CD4-positive, alpha-beta T cell treated with Interleukin-4 for 4 hours (primary cell): ENCODE data around the gene RTEL1.
"Not testable (repeated sequence)": the region's sequence is repeated elsewhere in the genome, so short reads cannot be mapped to it uniquely, and the experiment has no call there.

ENCODE experiments used
- DNase-seq: peaks from one replicate; pipeline ENCODE4 v3.0.0-alpha.2; 2020

The RTEL1 gene, protein sequence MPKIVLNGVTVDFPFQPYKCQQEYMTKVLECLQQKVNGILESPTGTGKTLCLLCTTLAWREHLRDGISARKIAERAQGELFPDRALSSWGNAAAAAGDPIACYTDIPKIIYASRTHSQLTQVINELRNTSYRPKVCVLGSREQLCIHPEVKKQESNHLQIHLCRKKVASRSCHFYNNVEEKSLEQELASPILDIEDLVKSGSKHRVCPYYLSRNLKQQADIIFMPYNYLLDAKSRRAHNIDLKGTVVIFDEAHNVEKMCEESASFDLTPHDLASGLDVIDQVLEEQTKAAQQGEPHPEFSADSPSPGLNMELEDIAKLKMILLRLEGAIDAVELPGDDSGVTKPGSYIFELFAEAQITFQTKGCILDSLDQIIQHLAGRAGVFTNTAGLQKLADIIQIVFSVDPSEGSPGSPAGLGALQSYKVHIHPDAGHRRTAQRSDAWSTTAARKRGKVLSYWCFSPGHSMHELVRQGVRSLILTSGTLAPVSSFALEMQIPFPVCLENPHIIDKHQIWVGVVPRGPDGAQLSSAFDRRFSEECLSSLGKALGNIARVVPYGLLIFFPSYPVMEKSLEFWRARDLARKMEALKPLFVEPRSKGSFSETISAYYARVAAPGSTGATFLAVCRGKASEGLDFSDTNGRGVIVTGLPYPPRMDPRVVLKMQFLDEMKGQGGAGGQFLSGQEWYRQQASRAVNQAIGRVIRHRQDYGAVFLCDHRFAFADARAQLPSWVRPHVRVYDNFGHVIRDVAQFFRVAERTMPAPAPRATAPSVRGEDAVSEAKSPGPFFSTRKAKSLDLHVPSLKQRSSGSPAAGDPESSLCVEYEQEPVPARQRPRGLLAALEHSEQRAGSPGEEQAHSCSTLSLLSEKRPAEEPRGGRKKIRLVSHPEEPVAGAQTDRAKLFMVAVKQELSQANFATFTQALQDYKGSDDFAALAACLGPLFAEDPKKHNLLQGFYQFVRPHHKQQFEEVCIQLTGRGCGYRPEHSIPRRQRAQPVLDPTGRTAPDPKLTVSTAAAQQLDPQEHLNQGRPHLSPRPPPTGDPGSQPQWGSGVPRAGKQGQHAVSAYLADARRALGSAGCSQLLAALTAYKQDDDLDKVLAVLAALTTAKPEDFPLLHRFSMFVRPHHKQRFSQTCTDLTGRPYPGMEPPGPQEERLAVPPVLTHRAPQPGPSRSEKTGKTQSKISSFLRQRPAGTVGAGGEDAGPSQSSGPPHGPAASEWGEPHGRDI (N-terminal part only)

DNA sequence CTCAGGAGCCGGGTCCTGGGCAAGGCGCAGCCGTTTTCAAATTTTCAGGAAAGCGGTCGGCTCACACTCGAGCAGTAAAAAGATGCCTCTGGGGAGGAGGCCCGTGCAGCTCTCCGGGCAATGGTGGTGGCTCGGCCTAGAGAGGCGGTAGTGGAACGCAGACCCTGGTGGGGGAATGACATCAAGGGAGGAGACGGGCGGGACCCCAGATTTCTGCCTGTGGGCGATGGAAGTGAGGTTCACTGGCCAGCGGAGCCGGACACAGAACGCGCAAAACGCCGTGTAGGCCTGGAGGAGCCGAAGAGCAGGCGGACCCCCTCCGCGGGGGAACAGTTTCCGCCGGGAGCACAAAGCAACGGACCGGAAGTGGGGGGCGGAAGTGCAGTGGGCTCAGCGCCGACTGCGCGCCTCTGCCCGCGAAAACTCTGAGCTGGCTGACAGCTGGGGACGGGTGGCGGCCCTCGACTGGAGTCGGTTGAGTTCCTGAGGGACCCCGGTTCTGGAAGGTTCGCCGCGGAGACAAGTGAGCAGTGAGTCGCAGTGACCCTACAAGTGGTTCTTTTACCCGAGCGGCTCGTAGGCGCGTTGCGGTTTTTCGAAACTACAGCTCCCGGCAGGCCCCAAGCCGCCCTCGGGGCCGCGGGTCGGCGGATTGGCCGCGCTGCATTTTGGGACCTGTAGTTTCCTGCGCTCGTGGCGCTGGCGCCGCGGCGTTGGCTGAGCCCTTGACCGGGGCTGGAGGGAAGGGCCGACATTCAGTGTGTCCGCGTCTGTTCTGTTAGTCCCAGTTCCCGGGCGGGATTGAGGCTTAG, at the start of gene RTEL1:
RTEL1 (plus strand) TSS at position 376 of the 812 bp plus-strand sequence. CDS start 1,091 bp downstream, outside the sequence.
- DNase-seq, result peak; percentile 84

DNA sequence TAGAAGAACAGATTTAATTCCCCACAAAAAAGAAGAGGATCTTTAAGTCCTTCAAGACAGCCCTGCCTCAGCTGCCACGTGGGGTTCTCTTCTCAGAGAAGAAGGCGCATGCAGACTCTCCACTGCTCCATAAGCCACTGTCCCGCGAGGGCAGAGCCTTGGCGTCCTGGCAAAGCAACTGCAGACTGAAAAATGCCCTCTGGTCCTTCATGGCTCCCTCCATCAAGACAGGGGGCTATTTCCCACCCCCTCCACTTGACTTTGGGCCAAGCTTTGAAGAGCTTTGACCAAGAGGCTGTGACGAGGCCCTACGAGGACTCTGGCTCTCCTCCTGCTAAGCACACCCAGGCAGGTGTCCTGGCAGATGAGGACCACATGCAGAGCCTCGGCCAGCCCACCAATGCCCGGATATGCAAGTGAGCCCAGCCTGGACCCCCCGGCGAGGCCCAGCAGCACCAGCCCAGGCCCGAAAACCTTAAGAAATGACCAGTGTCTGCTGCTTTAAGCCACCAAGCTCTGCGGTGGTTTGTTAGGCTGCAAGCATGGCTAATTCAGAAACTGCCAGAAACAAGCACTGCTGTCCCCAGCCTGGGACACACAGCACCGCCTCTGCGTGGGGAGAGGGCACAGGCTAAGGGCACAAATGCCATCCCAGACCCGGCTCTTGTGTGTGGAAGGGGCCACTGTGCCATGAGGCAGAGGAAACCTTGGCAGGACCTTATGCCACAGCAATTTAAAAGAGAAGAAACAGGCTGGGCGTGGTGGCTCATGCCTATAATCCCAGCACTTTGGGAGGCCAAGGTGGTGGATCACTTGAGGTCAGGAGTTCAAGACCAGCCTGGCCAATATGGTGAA, 47.3 kb upstream of the RTEL1 start:
- DNase-seq, result no peak

DNA sequence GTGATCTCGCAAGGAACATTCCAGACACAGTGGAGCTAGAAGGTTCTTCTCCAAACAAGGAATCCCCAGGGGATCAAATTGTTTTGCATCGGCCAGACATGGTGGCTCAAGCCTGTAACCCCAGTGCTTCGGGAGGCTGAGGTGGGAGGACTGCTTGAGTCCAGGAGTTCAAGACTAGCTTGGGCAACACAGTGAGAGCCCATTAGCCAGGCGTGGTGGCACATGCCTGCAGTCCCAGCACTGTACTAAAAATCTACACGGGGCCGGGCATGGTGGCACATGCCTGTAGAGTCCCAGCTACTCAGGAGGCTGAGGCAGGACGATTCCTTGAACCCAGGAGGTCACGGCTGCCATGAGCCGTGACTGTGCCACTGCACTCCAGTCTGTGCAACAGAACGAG, 46.5 kb upstream of the RTEL1 start:
- no peak for DNase-seq

DNA sequence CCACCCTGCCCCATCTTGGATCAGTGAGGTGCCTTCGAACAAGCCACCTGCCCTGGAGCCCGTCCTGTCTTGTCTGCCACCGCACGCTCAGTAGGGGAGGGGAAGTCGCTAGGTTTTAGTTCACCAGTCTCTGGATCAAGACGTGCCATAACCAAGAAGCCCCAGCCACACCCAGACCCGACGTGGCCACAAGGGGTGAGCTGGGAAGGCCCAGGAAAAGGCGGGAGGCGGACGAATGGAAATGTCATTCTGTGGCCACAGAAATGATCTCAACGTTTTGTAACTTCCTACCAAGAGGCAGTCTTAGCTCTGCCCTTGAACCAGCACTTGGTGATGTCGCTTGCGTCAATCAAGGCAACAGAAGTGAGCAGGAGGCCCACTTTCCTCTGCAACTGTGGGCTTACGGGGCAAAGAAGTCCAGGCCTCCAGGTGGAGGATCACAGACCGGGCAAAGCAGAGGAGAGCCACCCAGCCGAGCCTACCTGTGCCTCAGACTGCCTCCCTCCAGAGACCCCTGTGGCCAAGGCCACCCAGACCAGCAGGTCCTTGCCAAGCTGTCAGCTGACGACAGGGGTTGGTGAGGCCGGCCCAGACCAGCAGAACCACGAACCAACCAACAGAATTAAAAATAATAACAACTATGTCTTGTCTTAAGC, 45.7 kb upstream of the RTEL1 start:
- DNase-seq, result no peak

DNA sequence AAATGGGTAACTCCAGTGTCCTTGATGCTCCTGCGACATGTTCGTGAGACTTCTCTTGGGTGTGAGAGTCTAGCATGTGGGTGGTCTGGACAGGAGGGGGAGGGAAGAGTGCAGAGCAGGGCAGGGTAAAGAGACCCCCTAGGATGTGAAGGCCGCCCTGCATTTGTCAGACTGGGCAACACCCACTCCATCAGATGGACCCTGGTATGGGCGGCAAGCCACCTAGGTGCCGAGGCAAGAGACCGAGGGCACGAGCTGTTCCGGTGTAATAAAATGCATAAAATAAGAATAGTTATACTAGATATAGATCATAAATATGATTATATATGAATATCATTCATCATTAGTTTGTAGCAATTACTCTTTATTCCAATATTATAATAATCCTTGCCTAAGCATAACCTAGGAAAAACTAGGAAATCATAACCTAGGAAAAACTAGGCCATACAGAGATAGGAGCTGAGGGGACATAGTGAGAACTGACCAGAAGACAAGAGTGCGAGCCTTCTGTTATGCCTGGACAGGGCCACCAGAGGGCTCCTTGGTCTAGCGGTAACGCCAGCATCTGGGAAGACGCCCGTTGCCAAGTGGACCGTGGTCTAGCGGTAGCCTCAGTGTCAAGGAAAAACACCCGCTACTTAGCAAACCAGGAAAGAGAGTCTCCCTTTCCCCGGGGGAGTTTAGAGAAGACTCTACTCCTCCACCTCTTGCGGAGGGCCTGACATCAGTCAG, 44.1 kb upstream of the RTEL1 start:
- not testable (repeated sequence) for DNase-seq

DNA sequence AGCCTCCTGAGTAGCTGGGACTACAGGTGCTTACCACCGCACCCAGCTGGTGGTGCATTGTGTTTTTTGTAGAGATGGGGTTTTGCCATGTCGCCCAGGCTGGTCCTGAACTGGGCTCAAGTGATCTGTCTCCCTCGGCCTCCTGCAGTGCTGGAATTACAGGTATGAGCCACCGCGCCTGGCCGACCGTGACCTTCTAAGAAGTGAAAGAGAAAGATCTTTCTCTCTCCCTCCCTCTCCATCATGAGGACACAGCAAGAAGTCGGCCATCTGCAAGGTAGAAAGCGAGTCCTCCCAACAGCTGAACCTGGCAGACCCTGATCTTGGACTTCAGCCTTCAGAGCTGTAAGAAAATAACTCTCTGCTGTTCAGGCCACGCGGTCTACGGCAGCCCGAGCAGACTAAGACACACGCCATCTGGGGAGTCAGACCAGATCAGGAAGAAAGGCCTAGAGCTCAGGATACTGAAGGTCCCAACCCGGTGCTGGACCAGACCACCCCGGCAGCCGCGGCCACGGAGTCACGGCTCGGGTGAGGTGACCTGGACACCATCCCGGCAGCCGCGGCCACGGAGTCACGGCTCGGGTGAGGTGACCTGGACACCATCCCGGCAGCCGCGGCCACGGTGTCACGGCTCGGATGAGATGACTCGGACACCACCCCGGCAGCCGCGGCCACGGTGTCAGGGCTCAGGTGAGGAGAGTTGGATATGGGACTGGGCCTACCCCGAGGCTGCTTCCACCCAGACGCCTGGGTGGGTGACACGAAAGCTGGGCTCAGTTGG, 40.8 kb upstream of the RTEL1 start:
- no peak for DNase-seq

DNA sequence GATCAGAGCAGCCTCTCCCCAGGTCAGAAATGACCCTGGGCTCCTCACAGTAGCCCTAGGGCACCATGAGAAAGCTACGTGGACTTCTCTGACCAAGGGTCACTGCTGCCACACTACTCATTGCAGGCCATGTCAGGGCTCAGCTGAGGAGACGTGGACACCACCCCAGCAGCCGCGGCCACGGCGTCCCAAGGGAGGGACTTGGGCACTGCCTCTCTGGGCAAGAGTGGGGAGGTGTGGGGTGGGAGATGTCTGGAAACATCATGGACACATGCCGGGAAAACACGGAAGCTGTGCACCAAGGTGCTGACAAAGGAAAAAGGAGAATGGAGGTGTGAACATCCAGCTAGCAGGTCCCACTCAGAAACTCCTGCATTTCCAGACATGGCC, 40.2 kb upstream of the RTEL1 start:
- no peak for DNase-seq

DNA sequence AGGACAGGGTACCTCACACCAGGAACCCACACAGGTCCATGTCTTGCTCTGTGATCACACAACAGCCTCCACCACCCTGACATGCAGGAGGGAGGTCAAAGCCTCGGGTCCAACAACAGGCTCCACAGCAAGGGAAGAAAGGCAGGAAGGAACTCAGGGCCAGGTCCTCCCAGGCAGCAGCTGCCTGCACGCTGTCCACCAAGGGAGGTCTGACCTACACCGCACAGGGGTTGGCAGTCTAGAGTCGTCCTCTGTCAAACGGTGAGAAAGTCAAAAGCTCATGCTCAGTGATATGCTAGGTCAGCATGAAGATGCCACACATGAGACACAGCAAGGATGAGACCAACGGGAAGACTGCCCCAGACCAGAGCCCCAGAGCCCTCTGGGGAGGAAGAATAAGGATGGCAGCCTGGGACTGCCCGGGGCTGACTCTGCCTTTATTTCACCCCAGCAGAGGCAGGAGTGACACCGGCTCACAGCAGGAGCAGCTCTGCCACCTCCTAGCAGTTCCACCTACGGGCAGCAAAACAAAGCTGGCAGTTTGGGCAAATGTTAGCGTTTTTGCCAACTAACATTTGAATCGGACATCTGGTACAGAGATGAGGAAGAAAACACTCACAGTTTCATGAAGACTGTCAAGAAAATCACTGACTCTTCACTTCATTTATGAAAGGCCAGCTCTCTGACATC, 39.7 kb upstream of the RTEL1 start:
- no peak for DNase-seq

DNA sequence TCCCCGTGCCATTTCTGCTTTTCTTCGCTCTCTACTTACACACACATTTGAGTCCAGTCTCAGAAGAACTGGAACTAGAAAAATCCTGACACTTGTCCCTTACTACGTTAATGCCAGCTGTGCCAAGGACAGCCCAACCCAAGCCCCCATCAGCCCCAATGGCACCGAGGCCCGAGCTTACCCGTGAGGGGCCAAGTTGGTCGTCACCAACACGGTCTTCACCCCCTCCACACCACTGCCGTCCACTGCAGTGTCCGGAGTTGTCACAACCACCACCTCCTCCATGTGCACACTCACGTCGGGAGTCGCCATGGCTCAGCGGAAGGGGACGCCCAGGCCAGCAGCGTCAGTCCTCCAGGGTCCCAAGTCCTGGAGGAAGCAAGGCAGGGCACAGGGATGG, 39.0 kb upstream of the RTEL1 start:
- DNase-seq, result no peak

DNA sequence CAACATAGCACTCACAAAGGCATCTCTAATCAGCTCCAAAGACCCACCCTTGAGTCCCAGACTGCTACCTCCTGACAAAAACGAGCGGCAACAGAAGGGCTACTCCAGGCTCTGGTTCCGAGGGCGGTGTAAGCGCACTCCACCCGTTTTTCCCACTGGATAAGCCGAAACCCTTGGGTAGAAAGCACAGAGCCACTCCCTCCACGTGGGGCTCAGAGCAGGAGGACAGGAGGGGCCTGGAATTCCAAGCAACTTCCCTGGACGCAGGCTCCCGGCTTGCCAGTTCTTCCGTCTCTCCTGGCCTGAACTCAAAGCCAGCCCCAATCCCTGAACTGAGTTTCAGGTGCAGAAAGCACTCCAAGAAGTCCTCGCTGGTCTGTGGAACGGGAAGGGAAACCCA, 38.6 kb upstream of the RTEL1 start:
- DNase-seq, result no peak

DNA sequence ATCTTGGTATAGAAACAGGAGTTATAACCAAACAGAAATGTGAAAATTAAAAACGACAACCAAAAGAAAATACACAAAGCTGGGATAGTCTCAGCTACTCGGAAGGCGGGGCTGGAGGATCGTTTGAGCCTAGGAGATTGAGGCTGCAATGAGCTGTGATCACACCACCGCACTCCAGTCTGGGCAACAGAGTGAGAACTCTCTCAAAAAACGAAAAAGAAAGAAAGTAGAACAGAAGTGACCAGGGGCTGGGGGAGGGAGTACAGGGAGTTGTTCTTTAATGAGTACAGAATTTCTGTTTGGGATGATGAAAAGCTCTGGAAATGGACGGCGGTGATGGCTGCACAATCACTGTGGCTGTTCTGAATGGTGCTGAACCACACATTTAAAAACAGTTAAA, 37.1 kb upstream of the RTEL1 start:
- no peak for DNase-seq

DNA sequence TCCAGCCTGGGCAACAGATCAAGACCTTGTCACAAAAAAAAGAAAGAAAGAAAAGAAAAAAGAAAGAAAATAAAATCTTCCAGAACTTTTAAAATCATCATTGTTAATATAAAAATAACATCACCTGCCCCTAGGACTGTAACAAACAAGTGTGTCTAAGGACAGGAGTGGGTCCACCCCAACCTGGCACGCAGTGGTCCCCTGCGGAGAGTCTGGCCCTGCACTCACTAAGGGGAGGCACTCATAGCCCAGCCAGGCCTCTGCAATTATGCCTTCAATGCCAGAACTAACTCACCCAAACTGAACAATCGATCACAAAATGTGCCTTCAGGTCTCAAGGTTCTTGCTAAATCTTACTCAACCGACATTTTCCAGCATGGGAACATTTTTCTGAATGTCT, 36.0 kb upstream of the RTEL1 start:
- no peak for DNase-seq

DNA sequence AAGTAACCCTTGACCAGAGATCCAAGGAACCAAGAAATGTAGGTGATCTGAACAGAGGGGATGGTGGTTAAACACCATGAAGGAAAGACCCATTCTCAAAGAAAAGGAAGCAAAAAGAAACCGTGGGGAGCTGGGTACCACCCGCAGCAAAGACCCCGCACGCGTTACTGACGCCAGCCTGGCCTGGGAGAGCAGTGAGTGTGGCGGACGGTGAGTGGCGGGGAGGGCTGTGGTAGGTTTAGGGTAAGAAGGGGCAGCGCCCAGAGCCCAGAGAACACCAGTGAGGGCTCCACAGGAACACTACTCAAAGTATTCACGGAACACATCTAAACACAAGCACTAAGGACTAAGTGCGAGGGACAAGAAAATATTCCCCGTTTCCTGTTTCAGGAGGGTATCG, 35.4 kb upstream of the RTEL1 start:
- no peak for DNase-seq

DNA sequence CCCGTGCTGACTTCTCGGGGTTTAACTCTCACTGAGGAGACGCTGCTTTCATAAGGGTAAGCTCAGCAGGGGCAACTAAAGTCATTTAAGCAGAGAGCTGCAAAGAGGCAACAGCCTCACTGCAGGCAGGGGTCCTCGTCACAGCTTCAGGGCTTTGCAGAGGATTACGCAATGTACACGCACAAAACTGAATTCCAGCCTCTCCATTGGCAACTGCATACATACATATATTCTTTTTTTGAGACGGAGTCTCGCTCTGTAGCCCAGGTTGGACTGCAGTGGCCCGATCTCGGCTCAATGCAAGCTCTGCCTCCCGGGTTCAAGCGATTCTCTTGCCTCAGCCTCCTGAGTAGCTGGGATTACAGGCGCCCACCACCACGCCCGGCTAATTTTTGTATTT, 33.6 kb upstream of the RTEL1 start:
- no peak for DNase-seq

DNA sequence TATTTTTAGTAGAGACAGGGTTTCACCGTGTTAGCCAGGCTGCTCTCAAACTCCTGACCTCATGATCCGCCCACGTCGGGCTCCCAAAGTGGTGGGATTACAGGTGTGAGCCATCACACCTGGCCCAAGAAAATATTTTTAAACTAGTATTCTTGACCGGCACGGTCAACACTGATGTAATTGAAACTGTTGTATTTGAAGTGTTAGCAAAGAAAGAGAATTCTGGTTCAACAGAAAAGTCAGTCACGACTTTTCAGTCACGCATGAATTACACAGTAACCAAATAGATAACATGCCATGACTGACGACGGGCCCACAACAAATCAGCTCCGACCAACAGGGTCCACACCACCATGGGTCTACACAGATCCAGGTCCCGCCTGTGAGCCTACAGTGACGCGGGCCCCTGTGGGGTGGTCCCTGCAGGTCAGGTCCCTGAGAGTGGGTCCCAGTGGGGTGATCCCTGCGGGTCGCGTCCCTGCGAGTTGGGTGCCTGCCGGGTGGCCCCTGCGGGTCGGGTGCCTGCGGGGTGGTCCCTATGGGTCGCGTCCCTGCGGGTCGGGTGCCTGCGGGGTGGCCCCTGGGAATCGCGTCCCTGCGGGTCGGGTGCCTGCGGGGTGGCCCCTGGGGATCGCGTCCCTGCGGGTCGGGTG, 32.2 kb upstream of the RTEL1 start:
- peak; percentile 22 for DNase-seq

DNA sequence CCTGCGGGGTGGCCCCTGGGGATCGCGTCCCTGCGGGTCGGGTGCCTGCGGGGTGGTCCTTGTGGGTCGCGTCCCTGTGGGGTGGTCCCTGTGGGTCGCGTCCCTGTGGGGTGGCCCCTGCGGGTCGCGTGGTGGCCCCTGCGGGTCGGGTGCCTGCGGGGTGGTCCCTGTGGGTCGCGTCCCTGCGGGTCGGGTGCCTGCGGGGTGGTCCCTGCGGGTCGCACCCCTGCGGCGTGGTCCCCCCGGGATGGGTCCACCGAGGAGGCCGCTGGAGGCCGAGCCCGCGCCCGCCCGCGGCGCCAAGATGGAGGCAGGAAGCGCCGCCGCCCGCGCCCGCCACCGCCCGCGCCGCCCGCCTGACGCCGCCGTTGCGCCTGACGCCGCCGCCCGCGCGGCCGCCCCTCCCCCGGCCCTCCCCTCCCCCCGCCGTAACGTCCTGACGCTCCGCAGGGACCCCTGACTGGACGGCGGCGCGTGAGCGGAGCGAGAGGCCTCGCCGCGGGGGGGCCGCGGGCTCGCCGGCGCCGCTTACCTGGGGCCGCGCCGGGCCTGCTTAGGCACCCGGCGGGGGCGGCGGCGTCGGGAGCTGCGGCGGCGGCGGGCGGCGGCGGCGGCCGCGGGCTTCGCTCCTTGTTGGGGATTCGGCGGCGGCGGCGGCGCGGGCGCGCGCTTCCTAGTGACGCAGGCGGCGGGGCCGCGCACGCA, 31.5 kb upstream of the RTEL1 start, which contains the start of gene GMEB2:
GMEB2 (minus strand) TSS at position 678 of the 705 bp plus-strand sequence. CDS start 7,704 bp downstream, outside the sequence.
- DNase-seq, result peak; percentile 76

DNA sequence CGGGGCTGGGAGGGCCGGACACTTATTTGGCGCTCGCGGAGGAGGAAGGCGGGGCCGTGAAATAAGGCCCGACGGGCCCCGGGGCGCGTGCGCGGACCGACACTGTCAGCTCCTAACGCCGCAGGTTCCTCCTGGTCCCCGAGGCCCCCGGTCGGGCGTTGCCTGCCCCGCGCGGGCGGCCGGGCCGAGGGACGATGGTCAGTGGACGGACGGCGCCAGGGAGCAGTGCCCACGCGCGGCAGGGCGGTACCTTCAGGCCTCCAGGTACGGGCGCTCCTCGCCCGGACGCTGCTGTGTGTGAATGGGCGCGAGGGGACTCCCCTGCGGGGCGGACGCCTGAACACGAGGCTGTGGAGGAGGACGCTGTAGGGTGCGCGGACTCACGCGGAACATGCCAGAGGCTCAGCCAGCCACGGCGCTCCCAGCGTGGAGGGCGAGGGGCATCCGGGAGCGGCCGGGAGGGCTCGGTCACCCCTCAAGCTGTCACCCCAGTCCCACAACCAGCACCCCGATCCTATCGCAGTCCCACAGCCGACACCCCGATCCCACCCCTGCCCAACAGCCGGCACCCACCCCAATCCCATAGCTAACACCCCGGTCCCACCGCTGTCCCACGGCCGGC, 30.9 kb upstream of the RTEL1 start:
- DNase-seq, result peak; percentile 94
